HG03520 (cell line): ENCODE data around the gene CYP4A11.
"Not testable (repeated sequence)": the region's sequence is repeated elsewhere in the genome, so short reads cannot be mapped to it uniquely, and the experiment has no call there.

Source experiments
- ATAC-seq: cut with Tn5 transposase; IDR thresholded peaks from one replicate; pipeline ENCODE4 v1.9.1; 2021; ENCODE audit warnings: mild to moderate bottlenecking, moderate library complexity; ENCODE audit not compliant: unreplicated experiment

CYP4A11 gene

GRCh38 chr1:46927249-46927835 lies 13.9 kb downstream of the CYP4A11 start:
- no peak for ATAC-seq

- no peak for ATAC-seq
Measured at GRCh38 chr1:46910790-46911189, 30.5 kb downstream of the CYP4A11 start.

GRCh38 chr1:46903481-46903880 lies 37.8 kb downstream of the CYP4A11 start:
- no peak for ATAC-seq

- ATAC-seq, result no peak
Measured at GRCh38 chr1:46900401-46900800, 40.9 kb downstream of the CYP4A11 start.

- not testable (repeated sequence) for ATAC-seq
Measured at GRCh38 chr1:46881656-46882055, 59.6 kb downstream of the CYP4A11 start.
